ENCODE data around the gene KREMEN2. TPM values are rescaled to one million over a fixed set of nuclear protein-coding genes. Genes with fewer than 3 reads are reported as not detected.

KREMEN2 gene
- total RNA-seq, 4 donors from 2014 or later: not detected

- ATAC-seq (ENCODE audit: low FRiP score) (no peak), DNase-seq (ENCODE audit: low spot score) (no peak)
- no peak for TF ChIP-seq CTCF (IDR thresholded peaks at IDR 0.05)
Measured at GRCh38 chr16:2959206-2959605, 4.9 kb upstream of the KREMEN2 start.

GRCh38 chr16:2960183-2961010 is 3.7 kb upstream of the KREMEN2 start:
- no peak for TF ChIP-seq CTCF (IDR thresholded peaks at IDR 0.05)
- DNase-seq (ENCODE audit: low spot score): no peak
- no peak for ATAC-seq (ENCODE audit: low FRiP score)

- ATAC-seq (ENCODE audit: low FRiP score): no peak
- no peak for TF ChIP-seq CTCF (IDR thresholded peaks at IDR 0.05)
- DNase-seq (ENCODE audit: low spot score): no peak
Measured at GRCh38 chr16:2962334-2963073, 1.6 kb upstream of the KREMEN2 start.

GRCh38 chr16:2963074-2963722 is 877 bp upstream of the KREMEN2 start:
- ATAC-seq (ENCODE audit: low FRiP score): no peak
- no peak for TF ChIP-seq CTCF (IDR thresholded peaks at IDR 0.05)
- no peak for DNase-seq (ENCODE audit: low spot score)

- DNase-seq (ENCODE audit: low spot score) (no peak), ATAC-seq (ENCODE audit: low FRiP score) (no peak)
- no peak for TF ChIP-seq CTCF (IDR thresholded peaks at IDR 0.05)
Measured at GRCh38 chr16:2964475-2965336, 631 bp downstream of the KREMEN2 start.

- TF ChIP-seq CTCF (IDR thresholded peaks at IDR 0.05): no peak
- no peak for ATAC-seq (ENCODE audit: low FRiP score)
- no peak for DNase-seq (ENCODE audit: low spot score)
Measured at GRCh38 chr16:2966043-2966807, 2.1 kb downstream of the KREMEN2 start.

Data from omental fat pad (tissue), 4 donors.